Stimulated activated CD4-positive, alpha-beta T cell treated with anti-CD3 and anti-CD28 coated beads, Interleukin-4, amount 100 ng/mL, for 1 hour (primary cell): Measurements from ENCODE around the gene MRPS34.

Experiments used
- DNase-seq: peaks from one replicate; pipeline ENCODE4 v3.0.0-alpha.2; 2020

MRPS34 gene

GRCh38 chr16:1794221-1794871 lies 21.4 kb upstream of the MRPS34 start:
- peak; percentile 1 for DNase-seq

- no peak for DNase-seq
These were observed 20.8 kb upstream of the MRPS34 start, which contains the start of gene IGFALS for GRCh38 chr16:1793578-1794220. IGFALS (minus strand) TSS chr16:1793705; CDS start chr16:1793652, 53 bp downstream.

GRCh38 chr16:1792836-1793577 lies 20.1 kb upstream of the MRPS34 start:
- DNase-seq, result no peak

- DNase-seq, result no peak
These were observed 19.2 kb upstream of the MRPS34 start for GRCh38 chr16:1791943-1792812.

- DNase-seq, result peak; percentile 1
These were observed 18.5 kb upstream of the MRPS34 start for GRCh38 chr16:1791256-1791942.

- DNase-seq, result no peak
These were observed 17.8 kb upstream of the MRPS34 start for GRCh38 chr16:1790611-1791255.

- DNase-seq, result no peak
These were observed 17.3 kb upstream of the MRPS34 start for GRCh38 chr16:1790261-1790610.

GRCh38 chr16:1789643-1790045 lies 16.7 kb upstream of the MRPS34 start:
- peak; percentile 1 for DNase-seq

GRCh38 chr16:1788708-1789100 lies 15.8 kb upstream of the MRPS34 start:
- no peak for DNase-seq

GRCh38 chr16:1788095-1788707 lies 15.3 kb upstream of the MRPS34 start:
- DNase-seq, result peak; percentile 1

GRCh38 chr16:1787322-1788094 lies 14.6 kb upstream of the MRPS34 start:
- peak; percentile 1 for DNase-seq

GRCh38 chr16:1787056-1787321 lies 14.1 kb upstream of the MRPS34 start:
- DNase-seq, result no peak

GRCh38 chr16:1786242-1787055 lies 13.5 kb upstream of the MRPS34 start:
- DNase-seq, result no peak

- DNase-seq, result peak; percentile 1
These were observed 12.9 kb upstream of the MRPS34 start for GRCh38 chr16:1785846-1786170.

- no peak for DNase-seq
These were observed 12.3 kb upstream of the MRPS34 start for GRCh38 chr16:1784977-1785845.

GRCh38 chr16:1782408-1783264 lies 9.7 kb upstream of the MRPS34 start, which contains the start of the genes NUBP2 and SPSB3:
NUBP2 (plus strand) TSS chr16:1782960; CDS start chr16:1783021, 61 bp downstream.
SPSB3 (minus strand) TSS chr16:1782571; CDS start chr16:1781483, 1,088 bp downstream.
- DNase-seq, result peak; percentile 96

GRCh38 chr16:1781758-1782407 lies 8.9 kb upstream of the MRPS34 start:
- DNase-seq, result peak; percentile 36
